Body of pancreas (tissue), 4 donors: ENCODE measurements around the gene DSCAM. TPM values are rescaled to one million over a fixed set of nuclear protein-coding genes. Genes with fewer than 3 reads are reported as not detected.

ENCODE experiments used
- ATAC-seq: fragments of 150-250 bp; one replicate; pipeline ENCODE4 v1.9.1; 2016
- DNase-seq, 4 donors: peaks; one replicate each; pipeline ENCODE4 v3.0.0-alpha.2; 2019
- H3K27ac ChIP-seq, 4 donors: fragments of 200-600 bp; sonication (generic); 1 replicate in 3 of 4; 2 replicates in 1 of 4; pipeline versions ENCODE4 v1.5.1 to v1.6.1; 2016 to 2019; ENCODE audit warnings: mild to moderate bottlenecking in 1 of 4, mixed read lengths in 1 of 4, moderate library complexity in 1 of 4
- H3K27me3 ChIP-seq, 2 donors: fragments of 200-600 bp; sonication (generic); one replicate each; pipeline ENCODE4 v1.6.0; 2016; ENCODE audit warnings: mild to moderate bottlenecking in 1 of 2
- H3K36me3 ChIP-seq, 2 donors: fragments of 200-600 bp; sonication (generic); replicated peaks in 1 of 2; 2 replicates each; pipeline ENCODE4 v1.5.1; 2016; ENCODE audit warnings: low read depth in 2 of 2; ENCODE audit not compliant: insufficient read depth in 1 of 2
- H3K4me1 ChIP-seq: fragments of 200-600 bp; sonication (generic); one replicate; pipeline ENCODE4 v1.6.0; 2016
- H3K4me3 ChIP-seq, 2 donors: fragments of 200-600 bp; sonication (generic); 1 replicate in 1 of 2; 2 replicates in 1 of 2; pipeline ENCODE4 v1.5.1; 2016 to 2019
- H3K9me3 ChIP-seq, 3 donors: fragments of 200-600 bp; sonication (generic); 1 replicate in 2 of 3; 2 replicates in 1 of 3; pipeline ENCODE4 v1.5.1; 2016
- POLR2A ChIP-seq, 3 donors: fragments of 450-650 bp; IDR thresholded peaks; one replicate each; pipeline ENCODE4 v1.6.1; 2016; ENCODE audit warnings: antibody characterized with exemption in 3 of 3, mild to moderate bottlenecking in 2 of 3
- WGBS, 2 donors: methylation state at CpG; one replicate each; pipeline ENCODE4 v1.1.5; 2017; 5-methylcytosine and 5-hydroxymethylcytosine counted together
- intact Hi-C: fragments of 100-400 bp; cut with DNase I; formaldehyde crosslinking; loops from one replicate; pipeline ENCODE4 v1.15.1; 2023
- total RNA-seq, 2 donors: library from RNA; depleted of rRNA; stranded (reverse); fragments of >200 nt; gene quantifications; one replicate each; pipeline ENCODE4 v1.1.0, GENCODE V29; 2016
- TF ChIP-seq, protein P1 (sequence below), 7 experiments: fragments of 450-650 bp in 4 of 7; fragments of 200-600 bp in 3 of 7; sonication (generic) in 3 of 7; IDR thresholded peaks; one replicate each; pipeline ENCODE4 v1.5.1; 2016 to 2019; ENCODE audit warnings: antibody characterized with exemption in 7 of 7

Gene DSCAM
- total RNA-seq, 2 donors from 2014 or later: 0.26 TPM; not detected in 1

DNA sequence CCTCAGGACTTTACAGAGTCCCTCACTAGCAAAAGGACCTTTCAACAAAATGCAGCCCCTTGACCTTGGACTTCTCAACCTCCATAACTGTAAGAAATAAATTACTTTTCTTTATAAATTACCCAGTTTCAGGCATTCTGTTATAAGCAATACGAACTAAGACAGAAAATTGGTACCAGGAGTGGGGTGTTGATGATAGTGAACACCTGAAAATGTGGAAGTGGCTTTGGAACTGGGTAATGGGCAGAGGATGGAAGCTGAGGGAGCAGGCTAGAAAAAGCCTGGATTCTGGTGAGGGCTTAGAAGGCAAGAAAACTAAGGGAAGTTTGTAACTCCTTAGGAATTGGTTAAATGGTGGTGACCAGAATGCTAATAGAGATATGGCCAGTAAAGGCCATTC lies 46.8 kb downstream of the DSCAM start:
- no peaks in the 10 kb centered on the region for H3K36me3 ChIP-seq
- no peak for ATAC-seq
- no peak overlapping the region for H3K4me3 ChIP-seq
- no peaks in the 10 kb centered on the region for H3K4me1 ChIP-seq
- 52 to 76% methylated on average over 1 of the region's 1 CpG for WGBS, 2 donors
- peaks cover 0 to 15% (median 0%) of the 10 kb centered on the region in 3 donors for H3K9me3 ChIP-seq
- H3K27ac ChIP-seq: no peak overlapping the region
- H3K27me3 ChIP-seq: no peaks in the 10 kb centered on the region
- TF ChIP-seq, protein P1, sequence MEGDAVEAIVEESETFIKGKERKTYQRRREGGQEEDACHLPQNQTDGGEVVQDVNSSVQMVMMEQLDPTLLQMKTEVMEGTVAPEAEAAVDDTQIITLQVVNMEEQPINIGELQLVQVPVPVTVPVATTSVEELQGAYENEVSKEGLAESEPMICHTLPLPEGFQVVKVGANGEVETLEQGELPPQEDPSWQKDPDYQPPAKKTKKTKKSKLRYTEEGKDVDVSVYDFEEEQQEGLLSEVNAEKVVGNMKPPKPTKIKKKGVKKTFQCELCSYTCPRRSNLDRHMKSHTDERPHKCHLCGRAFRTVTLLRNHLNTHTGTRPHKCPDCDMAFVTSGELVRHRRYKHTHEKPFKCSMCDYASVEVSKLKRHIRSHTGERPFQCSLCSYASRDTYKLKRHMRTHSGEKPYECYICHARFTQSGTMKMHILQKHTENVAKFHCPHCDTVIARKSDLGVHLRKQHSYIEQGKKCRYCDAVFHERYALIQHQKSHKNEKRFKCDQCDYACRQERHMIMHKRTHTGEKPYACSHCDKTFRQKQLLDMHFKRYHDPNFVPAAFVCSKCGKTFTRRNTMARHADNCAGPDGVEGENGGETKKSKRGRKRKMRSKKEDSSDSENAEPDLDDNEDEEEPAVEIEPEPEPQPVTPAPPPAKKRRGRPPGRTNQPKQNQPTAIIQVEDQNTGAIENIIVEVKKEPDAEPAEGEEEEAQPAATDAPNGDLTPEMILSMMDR (IDR thresholded peaks at IDR 0.05): no peak
- no peak for TF ChIP-seq POLR2A (IDR thresholded peaks at IDR 0.05)
- no peak for DNase-seq
- intact Hi-C loops: no loop called here

DNA sequence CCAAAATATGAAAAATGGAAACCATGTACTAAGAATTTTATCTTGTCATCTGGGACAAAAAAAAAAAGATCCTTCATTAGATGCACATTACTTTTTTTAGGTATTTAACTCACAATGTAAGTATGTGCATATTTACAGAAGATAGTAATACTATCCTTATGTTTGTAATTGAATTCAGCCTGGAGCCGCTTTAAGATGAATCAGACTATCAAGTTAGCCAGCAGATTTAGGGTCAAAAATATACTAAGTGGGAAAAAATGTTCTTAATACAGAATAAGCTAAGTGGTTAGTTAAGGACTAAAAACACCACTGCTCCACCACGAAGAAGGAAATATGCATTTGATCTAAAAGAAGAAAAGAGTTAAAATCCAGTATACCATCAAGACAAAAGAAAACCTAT lies 49.1 kb downstream of the DSCAM start:
- H3K27ac ChIP-seq: no peak overlapping the region
- no peaks in the 10 kb centered on the region for H3K4me1 ChIP-seq
- peaks cover 0 to 15% (median 0%) of the 10 kb centered on the region in 3 donors for H3K9me3 ChIP-seq
- H3K27me3 ChIP-seq: no peaks in the 10 kb centered on the region
- DNase-seq (no peak), ATAC-seq (no peak)
- no peak for TF ChIP-seq POLR2A (IDR thresholded peaks at IDR 0.05)
- TF ChIP-seq, protein P1 (IDR thresholded peaks at IDR 0.05): no peak
- intact Hi-C loops: no loop called here
- no peak overlapping the region for H3K4me3 ChIP-seq
- WGBS, 2 donors: 72 to 73% methylated on average over 2 of the region's 2 CpGs
- H3K36me3 ChIP-seq: no peaks in the 10 kb centered on the region

DNA sequence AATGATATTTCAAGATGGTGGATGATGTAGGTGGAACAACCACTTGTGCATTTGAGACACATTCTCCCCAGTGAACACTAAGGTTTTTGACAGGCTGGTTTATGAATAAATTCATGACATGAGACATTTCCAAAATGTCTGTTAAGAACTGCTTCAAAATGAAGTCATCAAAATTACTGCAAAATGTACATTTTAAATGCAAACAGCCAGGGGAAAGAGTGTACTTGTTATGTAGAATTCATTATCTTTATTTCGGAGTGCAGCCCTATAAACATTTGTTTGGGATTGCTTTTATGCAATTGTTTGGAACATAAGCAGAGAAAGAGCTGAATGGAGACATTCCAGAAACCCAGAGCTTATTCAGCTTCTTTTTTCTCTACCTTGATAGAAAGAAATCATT lies 49.5 kb downstream of the DSCAM start:
- intact Hi-C loops: no loop called here
- TF ChIP-seq, protein P1 (IDR thresholded peaks at IDR 0.05): no peak
- no peak for TF ChIP-seq POLR2A (IDR thresholded peaks at IDR 0.05)
- Histone ChIP-seq H3K4me3 (no peak overlapping the region), H3K4me1 (no peaks in the 10 kb centered on the region), H3K27ac (no peak overlapping the region), H3K36me3 (no peaks in the 10 kb centered on the region), H3K27me3 (no peaks in the 10 kb centered on the region), H3K9me3 (peaks cover 0 to 15% (median 0%) of the 10 kb centered on the region in 3 donors)
- 42 to 53% methylated on average over 1 of the region's 1 CpG for WGBS, 2 donors
- DNase-seq (no peak), ATAC-seq (no peak)

DNA sequence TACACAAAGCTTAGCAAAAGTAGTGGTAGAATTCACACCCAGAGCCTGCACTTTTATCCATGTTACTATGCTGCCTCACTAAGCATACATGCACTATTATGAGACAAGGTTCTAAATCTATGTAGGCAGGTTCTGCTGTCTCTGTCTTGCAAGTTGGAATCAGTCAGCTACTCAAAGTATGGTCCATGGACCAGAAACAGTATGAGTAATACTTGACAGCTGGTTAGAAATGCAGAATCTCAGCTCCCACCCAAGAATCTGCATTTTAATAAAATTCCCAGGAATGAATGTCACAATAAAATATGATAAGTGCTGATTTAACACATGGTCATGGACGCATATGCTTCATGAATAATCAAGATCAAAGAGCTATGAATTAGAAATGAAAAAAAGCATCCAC lies 50.5 kb downstream of the DSCAM start:
- 24 to 32% methylated on average over 1 of the region's 1 CpG for WGBS, 2 donors
- Histone ChIP-seq H3K4me3 (no peak overlapping the region), H3K9me3 (peaks cover 0 to 15% (median 0%) of the 10 kb centered on the region in 3 donors), H3K27me3 (no peaks in the 10 kb centered on the region), H3K4me1 (no peaks in the 10 kb centered on the region), H3K36me3 (no peaks in the 10 kb centered on the region), H3K27ac (no peak overlapping the region)
- DNase-seq (no peak), ATAC-seq (no peak)
- TF ChIP-seq, protein P1 (IDR thresholded peaks at IDR 0.05): no peak
- no peak for TF ChIP-seq POLR2A (IDR thresholded peaks at IDR 0.05)
- intact Hi-C loops: no loop called here

DNA sequence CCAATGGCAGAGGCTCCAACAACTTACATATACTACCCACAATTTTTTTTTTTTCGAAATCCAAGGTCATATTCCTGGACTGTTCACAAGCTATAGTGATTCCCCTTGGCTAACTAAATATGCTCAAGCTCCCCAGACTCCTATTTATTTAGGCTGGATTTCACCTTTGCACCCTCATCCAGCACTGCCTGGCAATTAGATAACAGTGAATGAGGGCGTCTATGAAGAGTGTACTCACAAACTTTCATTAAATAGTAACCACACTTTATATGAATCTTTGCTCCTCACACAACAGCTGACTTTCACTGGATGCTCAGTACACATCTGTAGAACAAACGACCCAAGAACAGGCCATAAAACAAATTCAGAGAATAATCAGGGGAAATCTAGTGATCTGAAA lies 51.6 kb downstream of the DSCAM start:
- H3K9me3 ChIP-seq: peaks cover 0 to 11% (median 0%) of the 10 kb centered on the region in 3 donors
- no peaks in the 10 kb centered on the region for H3K36me3 ChIP-seq
- DNase-seq: no peak
- ATAC-seq: no peak
- no peak overlapping the region for H3K27ac ChIP-seq
- no peaks in the 10 kb centered on the region for H3K27me3 ChIP-seq
- WGBS, 2 donors: 15 to 22% methylated on average over 3 of the region's 3 CpGs
- no peaks in the 10 kb centered on the region for H3K4me1 ChIP-seq
- intact Hi-C loops: no loop called here
- TF ChIP-seq, protein P1 (IDR thresholded peaks at IDR 0.05): no peak
- no peak for TF ChIP-seq POLR2A (IDR thresholded peaks at IDR 0.05)
- H3K4me3 ChIP-seq: no peak overlapping the region
